Mucosa of descending colon (tissue), 3 donors: ENCODE data around the gene PDE10A. TPM values are rescaled to one million over a fixed set of nuclear protein-coding genes. Genes with fewer than 3 reads are reported as not detected.

Experiments used
- ATAC-seq: fragments of 200-7000 bp; cut with Tn5 transposase; one replicate; pipeline ENCODE4 v1.9.1; 2020; ENCODE audit warnings: mild to moderate bottlenecking, moderate library complexity
- DNase-seq, 3 donors: peaks; one replicate each; pipeline ENCODE4 v3.0.0-alpha.2; 2020
- H3K36me3 ChIP-seq: fragments of 200-600 bp; one replicate; pipeline ENCODE4 v1.8.0; 2021; ENCODE audit warnings: low read depth, mild to moderate bottlenecking
- H3K4me1 ChIP-seq: fragments of 200-600 bp; one replicate; pipeline ENCODE4 v1.8.0; 2021; ENCODE audit warnings: low read depth, mild to moderate bottlenecking
- H3K4me3 ChIP-seq: fragments of 200-600 bp; one replicate; pipeline ENCODE4 v1.8.0; 2021; ENCODE audit warnings: mild to moderate bottlenecking
- H3K9me3 ChIP-seq: fragments of 200-600 bp; one replicate; pipeline ENCODE4 v1.8.0; 2021; ENCODE audit warnings: mild to moderate bottlenecking
- intact Hi-C, 2 donors: fragments of 100-400 bp; cut with DNase I in 1 of 2; cut with micrococcal nuclease in 1 of 2; formaldehyde crosslinking; loops; one replicate each; pipeline versions ENCODE4 v1.11.0 to v1.11.1; 2022; cut with DNase I, micrococcal nuclease
- total RNA-seq, 3 donors: library from RNA; stranded (reverse); fragmentation: NEBNext Ultra II Directional in 2 of 3; extraction: Animal tissue kit (Norgen Biotek cat#: 25700) in 2 of 3; gene quantifications; one replicate each; pipeline versions ENCODE4 v1.2.1 to v1.2.4, GENCODE V29; 2021 to 2023
- TF ChIP-seq, protein P1 (sequence below): fragments of 200-600 bp; IDR thresholded peaks from one replicate; pipeline ENCODE4 v1.8.0; 2022; ENCODE audit warnings: antibody characterized with exemption, mild to moderate bottlenecking
- donor health status: DM: no; HTN: no; CAD: no; lungs with moderate emphysema.
- donor health status: DM: no; HTN: no; CAD: no.
- donor health status: DM: no; HTN: yes; CAD: no.

PDE10A gene
- total RNA-seq, 3 donors from 2014 or later, result 1.7 to 18.0 (median 1.7) TPM

DNA sequence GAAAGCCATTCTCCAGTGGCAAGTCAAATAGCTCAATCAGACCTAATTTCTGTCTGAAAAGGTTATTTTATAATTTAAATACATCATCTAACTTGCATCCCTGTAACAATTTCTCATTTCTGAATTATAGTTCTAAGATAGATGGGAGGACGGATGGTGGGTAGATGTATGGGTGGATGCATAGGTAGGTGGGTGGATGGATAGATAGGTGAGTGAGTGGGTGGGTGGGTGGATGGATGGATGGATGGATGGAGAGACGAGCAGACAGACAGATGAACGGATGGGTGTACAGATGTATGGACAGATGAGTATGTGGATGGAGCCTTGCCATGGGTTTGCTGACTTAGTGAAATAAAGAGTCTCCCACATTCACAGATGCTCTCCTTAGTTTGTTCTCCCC is 20.0 kb downstream of the PDE10A start:
- H3K4me3 ChIP-seq, result no peak overlapping the region
- intact Hi-C loops, result no loop called here
- H3K36me3 ChIP-seq, result no peaks in the 10 kb centered on the region
- DNase-seq (no peak), ATAC-seq (no peak)
- no peaks in the 10 kb centered on the region for H3K9me3 ChIP-seq
- TF ChIP-seq, protein P1, sequence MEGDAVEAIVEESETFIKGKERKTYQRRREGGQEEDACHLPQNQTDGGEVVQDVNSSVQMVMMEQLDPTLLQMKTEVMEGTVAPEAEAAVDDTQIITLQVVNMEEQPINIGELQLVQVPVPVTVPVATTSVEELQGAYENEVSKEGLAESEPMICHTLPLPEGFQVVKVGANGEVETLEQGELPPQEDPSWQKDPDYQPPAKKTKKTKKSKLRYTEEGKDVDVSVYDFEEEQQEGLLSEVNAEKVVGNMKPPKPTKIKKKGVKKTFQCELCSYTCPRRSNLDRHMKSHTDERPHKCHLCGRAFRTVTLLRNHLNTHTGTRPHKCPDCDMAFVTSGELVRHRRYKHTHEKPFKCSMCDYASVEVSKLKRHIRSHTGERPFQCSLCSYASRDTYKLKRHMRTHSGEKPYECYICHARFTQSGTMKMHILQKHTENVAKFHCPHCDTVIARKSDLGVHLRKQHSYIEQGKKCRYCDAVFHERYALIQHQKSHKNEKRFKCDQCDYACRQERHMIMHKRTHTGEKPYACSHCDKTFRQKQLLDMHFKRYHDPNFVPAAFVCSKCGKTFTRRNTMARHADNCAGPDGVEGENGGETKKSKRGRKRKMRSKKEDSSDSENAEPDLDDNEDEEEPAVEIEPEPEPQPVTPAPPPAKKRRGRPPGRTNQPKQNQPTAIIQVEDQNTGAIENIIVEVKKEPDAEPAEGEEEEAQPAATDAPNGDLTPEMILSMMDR, result no peak
- H3K4me1 ChIP-seq, result no peaks in the 10 kb centered on the region

DNA sequence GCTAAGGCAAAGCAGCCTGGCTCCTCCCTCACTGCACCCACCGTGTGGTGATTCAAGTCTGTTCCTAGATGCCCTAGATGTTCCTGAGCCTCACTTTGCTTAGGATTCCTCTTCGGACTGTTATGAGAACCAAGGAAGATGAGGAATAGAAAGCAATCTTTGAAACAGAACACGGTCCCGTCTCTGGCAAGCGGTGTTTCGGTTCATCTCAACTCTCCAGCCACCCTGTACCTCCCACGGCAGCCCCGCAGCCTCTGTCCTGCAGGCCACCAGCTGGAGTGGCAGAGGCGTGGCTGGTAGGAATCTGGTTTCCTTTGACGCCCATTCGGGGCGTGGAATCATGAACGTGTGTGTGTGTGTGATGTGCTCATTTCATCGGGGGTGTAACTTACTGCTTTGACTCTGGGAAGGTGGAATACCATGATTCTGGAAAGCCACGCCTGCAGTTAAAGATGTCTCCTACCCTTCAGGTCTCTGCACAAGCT is 21.3 kb downstream of the PDE10A start:
- Histone ChIP-seq H3K4me3 (no peak overlapping the region), H3K4me1 (no peaks in the 10 kb centered on the region), H3K36me3 (no peaks in the 10 kb centered on the region), H3K9me3 (no peaks in the 10 kb centered on the region)
- ATAC-seq (no peak), DNase-seq (no peak)
- intact Hi-C loops, result no loop called here
- TF ChIP-seq, protein P1, result no peak

DNA sequence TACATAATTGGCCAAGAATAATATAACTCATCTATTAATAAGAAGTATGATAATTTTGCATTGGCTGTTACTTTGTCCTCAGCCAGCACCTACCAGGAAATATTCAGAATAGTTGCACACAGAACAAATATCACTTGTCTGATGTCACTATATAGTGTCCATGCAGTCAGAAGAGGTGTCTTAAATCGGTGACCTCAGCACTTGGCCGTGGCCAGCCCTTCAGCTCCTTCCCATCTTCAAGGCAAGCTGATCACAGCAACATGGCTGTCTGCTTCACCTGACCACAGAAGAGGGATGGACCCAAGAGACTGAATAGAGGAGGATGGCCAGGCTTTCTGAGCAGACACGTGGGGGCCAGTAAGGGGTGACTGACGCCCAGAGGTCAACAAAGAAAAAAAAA is 22.2 kb downstream of the PDE10A start:
- intact Hi-C loops, result no loop called here
- ATAC-seq (no peak), DNase-seq (no peak)
- Histone ChIP-seq H3K36me3 (no peaks in the 10 kb centered on the region), H3K4me1 (no peaks in the 10 kb centered on the region), H3K9me3 (no peaks in the 10 kb centered on the region), H3K4me3 (no peak overlapping the region)
- TF ChIP-seq, protein P1, result no peak

DNA sequence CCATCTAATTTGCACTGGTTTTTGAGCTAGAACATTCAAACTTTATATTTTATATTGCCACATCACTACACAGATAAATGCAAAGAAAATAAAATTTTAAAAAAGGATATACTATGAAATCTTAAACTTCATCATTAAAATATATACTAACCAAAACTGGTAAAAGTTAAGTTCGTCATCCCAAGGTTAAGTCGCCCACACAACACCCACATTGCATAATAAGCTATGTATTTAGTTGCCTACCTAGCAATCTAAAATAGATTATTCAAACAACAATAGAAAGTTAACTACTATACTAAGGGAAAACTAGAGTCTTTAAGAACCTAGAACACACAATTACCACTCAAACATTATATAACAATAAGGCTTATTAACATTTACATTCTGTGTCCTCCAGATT is 24.5 kb downstream of the PDE10A start:
- ATAC-seq, result no peak
- intact Hi-C loops, result no loop called here
- Histone ChIP-seq H3K4me3 (no peak overlapping the region), H3K4me1 (no peaks in the 10 kb centered on the region), H3K9me3 (no peaks in the 10 kb centered on the region), H3K36me3 (no peaks in the 10 kb centered on the region)
- TF ChIP-seq, protein P1, result no peak
- no peak for DNase-seq

DNA sequence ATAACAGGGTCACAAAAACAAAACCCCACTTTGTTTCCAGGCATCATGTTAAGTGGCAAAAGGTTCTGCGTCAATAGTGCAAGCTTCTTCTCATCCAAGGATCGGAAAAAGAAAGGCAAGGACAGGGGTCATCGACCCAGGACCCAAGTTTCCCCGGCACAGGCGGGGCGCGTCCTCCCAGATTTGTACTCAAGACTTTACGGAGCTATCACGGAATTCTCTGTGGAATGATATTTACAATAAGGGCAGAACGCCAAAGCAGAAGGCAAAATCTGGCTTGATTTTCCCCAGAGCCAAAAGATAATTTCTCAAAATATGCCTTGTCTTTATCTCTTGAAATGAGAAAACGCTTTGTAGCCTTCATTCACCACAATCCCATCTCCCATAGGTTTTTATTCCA is 25.5 kb downstream of the PDE10A start:
- Histone ChIP-seq H3K9me3 (no peaks in the 10 kb centered on the region), H3K36me3 (no peaks in the 10 kb centered on the region), H3K4me1 (no peaks in the 10 kb centered on the region), H3K4me3 (no peak overlapping the region)
- DNase-seq (no peak), ATAC-seq (no peak)
- TF ChIP-seq, protein P1, result no peak
- intact Hi-C loops, result no loop called here
